ENCODE data around the gene SKP1.

DNA sequence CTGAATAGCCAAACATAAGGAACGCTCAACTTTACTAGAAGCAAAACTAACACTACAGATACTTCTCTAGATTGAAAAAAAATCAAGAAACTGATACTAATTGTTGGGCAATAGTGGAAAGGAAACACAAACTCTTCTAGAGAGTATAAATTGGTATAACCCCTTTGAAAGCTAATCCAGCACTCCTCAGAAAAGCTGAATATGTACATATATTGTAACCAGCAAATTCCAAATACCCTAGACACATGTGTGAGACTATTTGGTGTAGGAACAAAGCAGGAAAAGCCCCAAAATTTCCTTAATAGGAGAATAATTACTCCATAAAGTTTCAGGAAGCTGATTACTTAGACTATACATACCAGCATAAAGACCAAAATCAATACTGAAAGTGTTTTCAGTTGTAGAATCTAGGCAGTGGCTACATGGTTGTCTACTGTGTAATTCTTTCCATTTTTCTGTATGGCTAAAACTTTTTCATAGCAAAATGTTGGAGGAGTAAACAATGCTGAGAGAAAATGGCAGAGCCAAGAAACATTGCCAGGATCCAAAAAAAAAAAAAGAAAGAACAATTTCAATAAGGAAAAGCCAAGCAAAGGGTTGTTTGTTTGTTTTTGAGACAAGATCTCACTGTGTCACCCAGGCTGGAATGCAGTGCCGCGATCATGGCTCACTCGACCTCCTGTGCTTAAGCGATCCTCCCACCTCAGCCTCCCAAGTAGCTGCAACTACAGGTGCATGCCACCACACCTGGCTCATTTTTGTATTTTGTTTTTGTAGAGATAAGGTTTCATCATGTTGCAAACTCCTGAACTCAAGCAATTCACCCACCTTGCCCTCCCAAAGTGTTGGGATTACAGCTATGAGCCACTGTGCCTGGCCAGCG, 15.0 kb downstream of the SKP1 start:
- TF ChIP-seq, protein P1, sequence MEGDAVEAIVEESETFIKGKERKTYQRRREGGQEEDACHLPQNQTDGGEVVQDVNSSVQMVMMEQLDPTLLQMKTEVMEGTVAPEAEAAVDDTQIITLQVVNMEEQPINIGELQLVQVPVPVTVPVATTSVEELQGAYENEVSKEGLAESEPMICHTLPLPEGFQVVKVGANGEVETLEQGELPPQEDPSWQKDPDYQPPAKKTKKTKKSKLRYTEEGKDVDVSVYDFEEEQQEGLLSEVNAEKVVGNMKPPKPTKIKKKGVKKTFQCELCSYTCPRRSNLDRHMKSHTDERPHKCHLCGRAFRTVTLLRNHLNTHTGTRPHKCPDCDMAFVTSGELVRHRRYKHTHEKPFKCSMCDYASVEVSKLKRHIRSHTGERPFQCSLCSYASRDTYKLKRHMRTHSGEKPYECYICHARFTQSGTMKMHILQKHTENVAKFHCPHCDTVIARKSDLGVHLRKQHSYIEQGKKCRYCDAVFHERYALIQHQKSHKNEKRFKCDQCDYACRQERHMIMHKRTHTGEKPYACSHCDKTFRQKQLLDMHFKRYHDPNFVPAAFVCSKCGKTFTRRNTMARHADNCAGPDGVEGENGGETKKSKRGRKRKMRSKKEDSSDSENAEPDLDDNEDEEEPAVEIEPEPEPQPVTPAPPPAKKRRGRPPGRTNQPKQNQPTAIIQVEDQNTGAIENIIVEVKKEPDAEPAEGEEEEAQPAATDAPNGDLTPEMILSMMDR (IDR thresholded peaks at IDR 0.05), result no peak
- no peak for TF ChIP-seq EZH2 (IDR thresholded peaks at IDR 0.05)
- no peak for TF ChIP-seq EZH2phosphoT487 (IDR thresholded peaks at IDR 0.05)

Measured in neural progenitor cell (in vitro differentiated cells).